ENCODE measurements around the gene ARHGAP25.

ARHGAP25 gene

DNA sequence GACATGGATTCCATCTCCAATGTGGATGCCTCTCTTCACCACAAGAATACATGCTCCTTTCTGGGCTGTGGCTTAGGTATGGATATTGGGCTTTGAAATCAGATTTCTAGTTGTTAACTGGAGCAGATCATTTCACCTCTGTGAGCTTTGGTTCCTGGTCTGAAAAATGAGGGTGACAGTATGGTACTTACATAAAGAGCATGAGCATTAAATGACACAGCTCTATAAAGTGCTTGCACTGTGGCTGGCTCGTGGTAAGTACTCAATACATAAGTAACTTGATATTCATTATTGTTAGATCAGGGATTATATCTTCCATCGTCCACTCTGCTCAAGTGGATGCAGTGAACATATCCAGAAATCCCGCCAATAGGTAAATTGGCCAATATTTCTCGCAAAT, 33.4 kb downstream of the ARHGAP25 start:
- no peak for DNase-seq (ENCODE audit: low spot score)

DNA sequence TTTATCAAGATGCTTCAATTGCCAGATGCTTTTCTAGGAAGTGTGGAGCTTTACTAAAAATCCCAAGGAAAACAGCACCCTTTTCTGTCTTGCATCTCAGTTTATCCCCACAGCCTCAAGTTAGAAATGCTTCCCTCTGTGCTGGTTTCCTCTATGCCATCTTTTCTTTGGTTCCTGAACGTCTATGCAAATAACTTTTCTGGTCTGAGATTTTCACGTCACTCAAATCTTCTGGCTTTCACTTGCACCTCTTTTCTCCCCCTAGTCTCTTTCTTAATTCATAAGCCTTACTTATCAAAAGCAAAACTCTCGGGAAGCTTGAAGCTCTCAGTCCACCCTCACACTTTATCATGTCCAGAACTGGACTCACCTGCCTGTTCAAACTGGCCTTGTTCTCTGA, 33.9 kb downstream of the ARHGAP25 start:
- no peak for DNase-seq (ENCODE audit: low spot score)

GRCh38 chr2:68768951-68769350, 34.3 kb downstream of the ARHGAP25 start:
- no peak for DNase-seq (ENCODE audit: low spot score)

GRCh38 chr2:68769586-68770270, 35.1 kb downstream of the ARHGAP25 start:
- DNase-seq (ENCODE audit: low spot score), result no peak

DNA sequence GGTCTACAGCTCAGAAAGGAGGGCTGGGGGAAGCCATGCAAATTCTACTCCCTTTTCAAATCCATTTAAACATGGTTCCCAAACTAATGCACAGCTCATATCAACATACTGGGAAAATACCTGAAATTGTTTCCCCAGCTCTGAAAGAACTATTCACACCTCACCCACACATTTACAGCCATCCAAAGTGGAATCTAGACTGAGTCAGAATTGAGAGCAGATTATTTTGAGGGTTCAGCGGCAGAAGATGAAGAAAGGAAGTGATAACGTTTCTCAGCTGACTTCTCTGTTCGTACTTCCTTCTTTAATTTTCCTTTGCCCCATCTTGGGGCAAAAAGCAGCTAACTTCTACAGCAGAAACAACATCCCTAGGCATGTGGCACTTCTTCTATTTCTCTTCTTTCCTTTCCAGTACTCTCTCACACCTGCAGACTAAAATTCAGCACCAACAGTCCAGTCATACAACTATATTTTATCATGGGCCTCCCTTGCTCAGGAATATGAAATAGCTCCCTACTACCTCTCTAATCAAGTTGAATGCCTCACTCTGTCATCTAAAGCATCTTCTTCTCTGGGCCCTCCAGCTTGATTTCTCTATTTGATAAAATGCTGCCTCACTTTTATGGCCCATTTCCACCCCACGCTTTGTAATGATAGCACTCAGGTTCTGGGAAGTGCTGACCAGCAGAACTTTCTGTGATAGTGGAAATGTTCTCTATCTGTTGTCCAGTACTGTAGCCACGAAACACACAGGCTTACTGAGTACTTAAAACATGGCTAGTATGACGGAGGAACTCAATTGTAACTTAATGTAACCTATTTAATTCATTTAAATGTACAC, 35.9 kb downstream of the ARHGAP25 start:
- no peak for DNase-seq (ENCODE audit: low spot score)

DNA sequence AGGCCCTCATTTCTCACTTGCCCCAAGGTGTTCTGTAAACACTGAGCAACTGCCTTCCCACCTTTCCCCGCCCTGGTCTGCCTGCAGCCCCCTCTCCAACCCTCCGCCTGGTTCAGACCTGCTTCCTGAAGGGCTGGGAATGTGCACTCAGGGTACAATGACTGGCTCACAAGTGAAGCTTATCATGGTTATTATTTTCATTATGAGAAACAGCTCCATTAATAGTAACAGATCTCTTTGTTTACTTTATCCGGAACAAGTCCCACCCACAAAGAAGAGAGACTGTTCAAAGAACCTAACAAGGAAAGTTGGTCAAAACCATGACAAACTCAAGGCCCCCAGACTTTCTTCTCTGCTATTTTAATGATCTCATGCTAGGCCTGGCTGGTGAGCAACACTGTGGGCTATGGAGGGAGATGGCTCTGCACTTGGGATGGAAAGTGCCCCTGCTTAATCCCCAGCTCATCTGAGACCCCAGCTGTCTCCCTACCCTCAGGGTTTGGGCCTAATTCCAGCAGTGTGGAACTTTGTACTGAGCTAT, 36.7 kb downstream of the ARHGAP25 start:
- no peak for DNase-seq (ENCODE audit: low spot score)

DNA sequence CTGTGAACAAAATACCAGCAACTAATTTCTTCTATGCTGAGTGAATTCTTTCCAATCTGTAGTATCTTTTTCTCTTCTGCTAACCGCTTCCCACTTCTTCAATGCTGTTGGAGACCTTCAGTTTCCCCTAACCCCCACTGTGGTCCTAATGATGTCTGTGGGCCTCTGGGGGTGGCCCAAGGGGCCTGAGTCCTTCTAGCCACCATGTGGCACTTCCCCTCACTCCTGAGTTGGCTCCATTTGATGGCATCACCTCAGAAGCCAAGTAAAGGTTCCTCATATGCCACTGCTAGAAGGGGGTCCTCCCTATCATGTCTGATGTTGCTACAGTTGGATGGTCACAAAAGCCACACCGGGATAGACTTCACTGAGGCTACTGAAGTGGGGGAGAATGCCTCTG, 37.5 kb downstream of the ARHGAP25 start:
- DNase-seq (ENCODE audit: low spot score), result no peak

- no peak for DNase-seq (ENCODE audit: low spot score)
Observed at GRCh38 chr2:68774569-68775271, 40.1 kb downstream of the ARHGAP25 start.

DNA sequence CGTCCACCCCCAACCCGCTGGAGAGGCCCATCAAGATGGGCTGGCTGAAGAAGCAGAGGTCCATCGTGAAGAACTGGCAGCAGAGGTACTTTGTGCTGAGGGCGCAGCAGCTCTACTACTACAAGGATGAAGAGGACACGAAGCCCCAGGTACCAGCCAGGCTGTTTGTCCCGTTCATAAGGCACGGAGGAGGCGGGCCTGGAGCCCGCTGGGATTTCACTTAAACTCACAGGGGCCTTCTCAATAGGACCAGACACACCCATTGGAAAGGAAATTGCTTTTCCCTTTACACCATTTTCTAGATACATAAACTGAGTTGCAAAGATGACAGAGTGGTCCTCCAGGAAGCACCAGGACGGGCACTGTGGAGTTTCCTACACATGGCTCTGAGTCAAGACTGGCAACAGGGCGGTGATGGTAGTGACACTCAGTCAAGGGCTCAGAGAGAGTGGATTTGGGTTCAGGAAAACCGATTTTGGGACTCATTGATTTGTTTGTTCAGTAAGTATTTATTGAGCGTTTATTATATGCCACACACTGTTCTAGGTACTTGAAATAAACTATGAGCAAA, 40.7 kb downstream of the ARHGAP25 start:
- DNase-seq (ENCODE audit: low spot score), result no peak

GRCh38 chr2:68776124-68776523, 41.5 kb downstream of the ARHGAP25 start:
- DNase-seq (ENCODE audit: low spot score), result no peak

GRCh38 chr2:68779595-68779994, 45.0 kb downstream of the ARHGAP25 start:
- no peak for DNase-seq (ENCODE audit: low spot score)

DNA sequence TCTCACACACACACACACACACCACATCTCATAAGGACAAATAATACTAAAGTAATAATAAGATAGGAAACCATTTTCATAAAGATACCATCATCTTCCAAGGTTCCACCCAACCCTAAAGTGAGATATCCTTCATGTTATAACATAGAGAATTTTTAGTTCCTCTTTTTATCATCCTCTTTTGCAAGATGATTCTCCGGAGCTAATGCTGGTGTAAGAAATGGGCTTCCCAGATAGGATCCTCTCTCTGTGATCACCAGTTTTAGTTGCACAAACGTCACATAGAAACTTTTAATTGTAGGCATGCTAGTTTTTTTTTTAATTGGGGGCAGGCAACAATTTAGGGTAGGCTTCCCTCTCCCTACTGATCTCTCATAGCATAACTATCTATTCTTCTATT, 49.6 kb downstream of the ARHGAP25 start:
- DNase-seq (ENCODE audit: low spot score), result no peak

GRCh38 chr2:68784915-68785314, 50.3 kb downstream of the ARHGAP25 start:
- DNase-seq (ENCODE audit: low spot score), result no peak

GRCh38 chr2:68787356-68787755, 52.7 kb downstream of the ARHGAP25 start:
- no peak for DNase-seq (ENCODE audit: low spot score)

DNA sequence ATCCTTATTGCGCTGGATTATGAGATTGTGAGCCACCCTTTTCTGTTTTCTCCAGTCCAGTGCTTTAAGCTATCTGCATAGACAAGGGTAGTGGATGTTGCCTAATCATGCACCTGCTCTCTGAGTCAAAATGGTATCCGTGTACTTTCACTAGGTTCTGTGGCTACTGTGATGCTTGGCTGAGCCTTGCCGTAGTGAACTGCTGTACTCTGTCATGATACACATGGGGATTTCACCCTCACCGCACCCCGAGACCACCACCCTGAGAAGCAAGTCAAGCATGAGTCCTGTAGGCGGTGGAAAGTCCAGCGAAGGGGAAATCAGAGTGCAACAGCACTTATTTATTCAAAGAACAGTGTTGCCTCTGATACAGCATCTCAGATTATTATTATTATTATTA, 55.0 kb downstream of the ARHGAP25 start:
- DNase-seq (ENCODE audit: low spot score), result no peak

DNA sequence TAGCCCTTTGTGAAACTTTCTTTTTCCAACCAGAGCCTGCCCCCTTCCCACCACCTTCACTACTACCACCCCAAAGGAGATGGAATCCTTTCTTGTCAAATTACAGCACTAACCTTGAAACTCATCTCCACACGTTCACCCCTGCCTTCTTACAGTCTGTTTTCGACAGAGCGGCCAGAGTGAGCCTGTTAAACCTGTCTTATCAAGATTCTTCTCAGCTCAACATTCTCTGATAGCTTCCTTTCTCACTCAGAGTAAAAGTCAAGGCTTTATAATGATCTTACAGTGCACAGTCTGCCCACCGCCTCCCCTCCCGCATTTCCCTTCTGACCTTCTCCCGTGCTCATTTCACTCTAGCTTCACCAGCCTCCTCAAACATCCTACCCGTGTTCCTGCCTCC, 56.0 kb downstream of the ARHGAP25 start:
- no peak for DNase-seq (ENCODE audit: low spot score)

GRCh38 chr2:68791914-68792313, 57.3 kb downstream of the ARHGAP25 start:
- DNase-seq (ENCODE audit: low spot score), result no peak

- DNase-seq (ENCODE audit: low spot score), result no peak
Observed at GRCh38 chr2:68792751-68793150, 58.1 kb downstream of the ARHGAP25 start.

DNA sequence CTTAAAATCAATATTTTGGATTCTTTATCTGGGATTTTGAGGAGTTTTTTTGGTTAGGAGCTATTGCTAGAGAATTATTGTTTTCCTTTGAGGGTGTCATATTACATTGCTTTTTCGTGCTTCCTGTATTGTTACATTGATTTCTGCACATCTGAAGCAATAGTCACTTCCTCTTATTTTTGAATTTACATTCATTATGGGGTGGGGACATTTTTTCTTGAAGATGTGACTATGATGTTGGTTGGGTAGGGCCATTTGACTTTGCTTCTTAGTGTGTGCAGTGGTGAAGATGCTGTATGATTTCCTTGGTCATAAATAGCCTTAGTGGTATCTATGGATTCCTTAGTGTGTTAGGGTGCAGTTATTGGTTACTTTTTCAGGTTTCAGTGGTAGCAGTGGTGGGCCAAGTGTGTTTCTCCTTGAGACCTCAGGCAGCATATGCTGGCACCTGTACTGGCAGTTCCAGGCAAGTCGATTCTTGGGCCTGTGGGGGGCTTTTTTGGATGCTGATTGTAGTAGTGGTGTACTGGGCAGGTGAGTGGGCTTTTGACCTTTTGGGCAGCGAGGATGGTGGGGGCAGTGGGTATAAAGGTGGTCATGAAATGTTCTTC, 61.8 kb downstream of the ARHGAP25 start:
- DNase-seq (ENCODE audit: low spot score), result no peak

- no peak for DNase-seq (ENCODE audit: low spot score)
Observed at GRCh38 chr2:68798569-68798968, 64.0 kb downstream of the ARHGAP25 start.

- no peak for DNase-seq (ENCODE audit: low spot score)
Observed at GRCh38 chr2:68799140-68800026, 64.8 kb downstream of the ARHGAP25 start.
